ENCODE data around the gene FIGLA.
"Not testable (repeated sequence)": the region's sequence is repeated elsewhere in the genome, so short reads cannot be mapped to it uniquely, and the experiment has no call there.

Gene FIGLA

GRCh38 chr2:70799706-70800105 lies 9.3 kb upstream of the FIGLA start:
- H3K4me3 ChIP-seq (ENCODE audit: low read length) = no peak overlapping the region
- TF ChIP-seq CTCF (conservative IDR thresholded peaks at IDR 0.05; ENCODE audit: low read depth, low read length) = no peak

GRCh38 chr2:70797996-70798395 lies 7.6 kb upstream of the FIGLA start:
- not testable (repeated sequence) for H3K4me3 ChIP-seq (ENCODE audit: low read length); DNase-seq (ENCODE audit: low read depth)

More at GRCh38 chr2:70799706-70800105, 9.3 kb upstream of the FIGLA start:
- DNase-seq (ENCODE audit: low read depth) = no peak

GRCh38 chr2:70797506-70797905 lies 7.1 kb upstream of the FIGLA start:
- no peak for DNase-seq (ENCODE audit: low read depth)
- TF ChIP-seq CTCF (conservative IDR thresholded peaks at IDR 0.05; ENCODE audit: low read depth, low read length) = no peak
- H3K4me3 ChIP-seq (ENCODE audit: low read length) = no peak overlapping the region

GRCh38 chr2:70796262-70796661 lies 5.8 kb upstream of the FIGLA start:
- TF ChIP-seq CTCF (conservative IDR thresholded peaks at IDR 0.05; ENCODE audit: low read depth, low read length) = no peak
- DNase-seq (ENCODE audit: low read depth) = no peak
- H3K4me3 ChIP-seq (ENCODE audit: low read length) = no peak overlapping the region

- H3K4me3 ChIP-seq (ENCODE audit: low read length) = no peak overlapping the region
- DNase-seq (ENCODE audit: low read depth) = no peak
- no peak for TF ChIP-seq CTCF (conservative IDR thresholded peaks at IDR 0.05; ENCODE audit: low read depth, low read length)
Observed at GRCh38 chr2:70795164-70795995, 4.9 kb upstream of the FIGLA start.

GRCh38 chr2:70793450-70793849 lies 3.0 kb upstream of the FIGLA start:
- DNase-seq (ENCODE audit: low read depth) = no peak
- H3K4me3 ChIP-seq (ENCODE audit: low read length) = no peak overlapping the region
- TF ChIP-seq CTCF (conservative IDR thresholded peaks at IDR 0.05; ENCODE audit: low read depth, low read length) = no peak

- DNase-seq (ENCODE audit: low read depth) = no peak
- peak; percentile 74 for TF ChIP-seq CTCF (conservative IDR thresholded peaks at IDR 0.05; ENCODE audit: low read depth, low read length)
- H3K4me3 ChIP-seq (ENCODE audit: low read length) = peak overlapping the region; percentile 26
Observed at GRCh38 chr2:70789304-70790135, 923 bp downstream of the FIGLA start.

Measured in retinal pigment epithelial cell (primary cell).